Measurements from ENCODE around the gene PRKCZ.

The PRKCZ gene

GRCh38 chr1:2124446-2125198 lies 74.4 kb downstream of the PRKCZ start:
- no peak for DNase-seq

DNA sequence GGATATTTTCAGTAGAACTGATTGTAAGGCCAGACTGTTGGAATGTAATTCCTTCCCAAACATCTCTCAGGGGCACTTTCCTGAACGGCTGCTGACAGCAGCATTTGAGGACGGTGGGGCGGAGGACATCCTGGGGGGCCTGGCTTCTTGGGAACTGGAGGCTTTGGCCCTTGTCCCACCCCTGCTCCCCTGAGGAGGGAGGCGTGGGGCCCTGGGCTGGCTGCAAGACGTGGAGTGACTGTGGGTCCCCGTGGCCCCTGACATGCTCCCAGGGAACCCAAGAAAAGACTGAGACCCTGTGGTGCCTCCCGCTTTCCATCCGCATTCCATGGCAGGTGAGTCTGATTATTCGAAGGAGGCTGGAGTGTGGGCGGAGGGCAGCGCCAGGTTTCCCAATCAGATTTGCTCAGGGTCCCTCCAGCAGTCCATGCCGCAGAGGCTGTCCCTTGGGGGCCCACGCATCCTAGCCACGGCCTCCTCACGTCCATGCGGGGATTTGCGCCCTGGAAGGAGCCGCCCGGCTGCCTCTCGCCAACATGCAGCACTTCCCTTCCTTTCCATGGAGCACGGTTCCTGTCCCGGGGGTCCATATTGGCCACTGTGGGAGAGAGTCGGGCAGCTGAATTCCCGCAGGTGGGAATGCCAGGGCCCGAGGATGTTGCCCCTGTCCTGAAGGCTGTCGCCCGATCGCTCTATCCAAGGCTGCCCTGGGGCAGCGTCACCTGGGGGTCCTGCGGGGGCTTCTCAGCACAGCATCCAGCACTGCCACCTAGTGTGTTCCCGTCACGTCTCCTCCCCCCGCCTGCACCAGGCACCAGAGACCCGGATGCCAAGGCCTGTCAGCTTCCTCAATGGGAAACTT lies 75.4 kb downstream of the PRKCZ start:
- no peak for DNase-seq

DNA sequence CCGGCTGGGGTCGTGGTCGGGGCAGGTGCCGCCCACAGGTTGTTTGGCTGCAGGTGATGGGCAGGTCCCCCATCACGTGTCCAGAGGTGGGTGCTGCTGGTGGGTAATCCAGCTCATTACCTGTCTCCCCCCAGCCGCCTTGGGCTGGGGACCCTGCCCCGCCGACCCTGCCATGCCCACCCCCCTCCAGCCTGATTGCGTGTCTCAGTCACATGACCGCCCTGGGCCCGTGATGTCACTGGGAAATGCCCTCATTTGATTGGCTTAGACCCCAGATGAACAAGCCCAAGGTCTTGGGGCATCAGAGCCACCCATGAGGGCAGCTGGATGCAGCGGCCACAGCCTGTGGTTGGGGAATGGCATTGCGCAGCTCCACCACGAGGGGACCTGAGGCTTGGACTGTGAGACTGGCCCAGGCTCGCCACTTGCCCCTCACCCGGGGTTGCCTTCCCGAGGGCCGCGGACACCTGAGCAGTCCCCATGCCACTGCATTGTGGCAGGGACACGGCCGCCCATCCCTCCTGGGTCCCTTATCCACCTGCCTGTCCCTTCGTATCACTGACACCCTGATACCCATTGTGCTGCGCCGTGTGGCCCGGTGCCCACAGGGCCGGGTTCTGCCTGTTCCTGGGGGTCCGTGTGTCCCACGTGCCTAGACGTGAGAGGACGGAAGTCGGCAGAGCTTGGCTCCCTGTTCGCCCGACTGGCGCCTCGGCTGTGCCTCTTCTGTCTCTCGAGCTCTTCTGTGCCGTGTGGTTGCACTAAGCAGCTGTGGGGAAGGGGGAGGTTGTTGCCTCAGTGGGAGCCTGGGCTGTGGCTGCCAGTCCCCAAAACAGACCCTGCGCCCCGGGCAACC lies 76.3 kb downstream of the PRKCZ start:
- DNase-seq = no peak

DNA sequence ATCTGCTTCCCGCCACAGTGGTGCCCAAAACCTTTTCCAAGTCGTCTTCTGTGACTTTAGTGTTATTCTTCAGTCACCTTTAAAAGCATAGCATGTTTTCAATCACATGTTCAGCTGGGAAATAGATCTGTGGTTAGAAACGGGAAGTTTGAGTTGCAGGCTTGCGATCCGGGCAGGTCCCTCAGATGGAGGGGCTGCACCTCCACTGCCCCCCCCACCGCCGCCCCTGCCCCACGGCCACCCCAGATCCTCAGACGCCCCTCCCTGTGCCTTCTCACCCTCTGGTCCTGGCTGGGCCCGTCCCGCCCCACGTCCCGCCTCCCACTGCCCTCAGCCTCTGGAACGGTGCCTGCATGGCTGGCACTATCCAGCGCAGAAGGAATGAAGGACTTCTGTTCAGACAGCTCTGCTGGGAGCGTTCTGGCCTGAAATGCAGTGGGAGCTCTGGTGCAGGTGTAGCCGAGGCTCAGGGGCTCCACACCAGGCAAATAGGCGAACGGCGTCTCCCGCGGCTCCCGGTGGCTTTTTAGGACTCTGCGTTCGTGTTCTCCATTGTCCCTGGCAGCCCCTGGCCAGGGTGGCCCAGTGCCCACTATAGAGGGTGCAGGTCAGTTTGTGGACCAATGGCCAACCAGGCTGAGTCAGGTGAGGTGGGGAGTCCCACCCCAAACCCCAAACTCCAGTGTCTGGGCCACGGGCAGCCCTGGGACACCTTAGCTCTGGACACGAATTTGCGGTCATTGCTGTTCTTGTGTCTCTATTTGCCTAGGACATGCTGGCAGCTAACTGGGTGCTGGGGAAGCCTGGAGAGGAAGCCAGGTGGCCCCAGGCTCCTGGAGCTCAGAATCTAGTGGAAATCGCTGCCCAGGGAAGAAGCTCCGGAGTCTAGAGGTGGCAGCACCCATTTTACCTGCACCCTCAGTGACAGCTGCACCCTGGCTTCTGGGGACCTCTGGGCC lies 77.3 kb downstream of the PRKCZ start:
- no peak for DNase-seq

- no peak for DNase-seq
These were observed 78.1 kb downstream of the PRKCZ start for GRCh38 chr1:2128189-2128901.

DNA sequence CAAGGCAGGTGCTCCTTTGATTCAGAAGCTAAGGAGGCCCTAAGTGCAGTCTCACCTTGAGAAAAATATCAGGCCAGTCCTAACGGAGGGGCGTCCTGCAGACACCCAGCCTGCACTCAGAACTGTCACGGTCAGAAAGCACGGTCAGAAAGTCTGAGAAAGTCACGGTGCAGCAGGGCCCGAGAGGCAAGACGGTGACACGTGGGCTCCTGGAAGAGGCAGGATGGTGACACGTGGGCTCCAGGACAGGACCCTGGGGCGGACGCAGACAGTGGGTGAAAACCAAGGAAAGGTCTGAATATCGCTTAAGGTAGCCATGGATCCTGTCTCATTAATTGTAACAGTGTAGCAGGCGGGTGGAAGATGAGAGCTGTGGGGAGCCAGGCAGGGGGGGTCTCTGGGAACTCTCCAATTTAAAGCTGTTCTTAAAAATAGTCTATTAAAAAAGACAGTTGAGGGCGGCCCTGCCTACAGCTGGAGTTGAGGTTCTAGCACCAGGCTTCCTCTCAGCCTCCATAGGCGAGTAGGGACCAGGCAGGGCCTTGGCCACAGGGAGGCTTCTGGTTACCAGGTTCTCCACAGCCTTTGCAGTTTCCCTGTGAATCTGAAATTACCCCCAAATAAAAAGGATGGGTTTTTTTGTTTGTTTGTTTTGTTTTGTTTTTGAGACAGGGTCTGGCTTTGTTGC lies 79.2 kb downstream of the PRKCZ start:
- no peak for DNase-seq

DNA sequence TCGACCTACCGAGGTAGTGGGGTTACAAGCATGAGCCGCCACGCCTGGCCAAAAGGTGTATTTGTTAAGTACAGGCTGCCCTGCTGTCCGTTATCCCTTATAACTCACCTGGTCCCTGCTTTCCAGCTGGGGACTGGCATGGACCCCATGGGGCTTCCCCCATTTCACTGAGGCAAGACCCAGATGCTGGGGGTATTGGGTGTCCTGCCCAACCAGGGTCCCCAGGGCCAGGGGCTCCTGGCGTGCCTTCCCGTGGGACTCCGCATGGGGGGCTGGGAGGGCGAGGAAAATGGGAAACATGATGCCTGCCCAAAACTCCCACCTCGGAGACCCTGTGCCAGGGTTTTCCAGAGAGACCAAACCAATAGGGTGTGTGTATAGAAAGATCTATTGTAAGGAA lies 79.9 kb downstream of the PRKCZ start:
- no peak for DNase-seq

DNA sequence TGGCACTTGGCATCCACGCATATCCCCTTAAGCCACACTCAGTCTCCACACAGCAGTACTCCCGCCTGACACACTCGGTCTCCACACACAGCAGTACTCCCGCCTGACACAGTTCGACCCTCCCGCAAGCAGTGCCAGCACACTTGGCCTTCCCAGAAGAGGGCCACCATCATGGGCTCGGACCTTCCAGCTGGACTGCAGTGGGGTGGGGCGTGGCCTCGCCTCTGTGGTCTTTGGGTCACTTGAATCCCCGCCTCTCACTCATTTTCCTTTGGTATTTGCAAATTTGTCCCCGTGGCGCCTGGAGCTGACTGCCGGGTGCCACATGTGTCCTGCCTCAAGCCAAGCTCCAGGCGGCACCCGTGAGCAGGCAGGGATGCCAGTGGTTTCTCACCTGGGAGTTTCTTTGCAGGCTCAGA lies 80.7 kb downstream of the PRKCZ start:
- no peak for DNase-seq

DNA sequence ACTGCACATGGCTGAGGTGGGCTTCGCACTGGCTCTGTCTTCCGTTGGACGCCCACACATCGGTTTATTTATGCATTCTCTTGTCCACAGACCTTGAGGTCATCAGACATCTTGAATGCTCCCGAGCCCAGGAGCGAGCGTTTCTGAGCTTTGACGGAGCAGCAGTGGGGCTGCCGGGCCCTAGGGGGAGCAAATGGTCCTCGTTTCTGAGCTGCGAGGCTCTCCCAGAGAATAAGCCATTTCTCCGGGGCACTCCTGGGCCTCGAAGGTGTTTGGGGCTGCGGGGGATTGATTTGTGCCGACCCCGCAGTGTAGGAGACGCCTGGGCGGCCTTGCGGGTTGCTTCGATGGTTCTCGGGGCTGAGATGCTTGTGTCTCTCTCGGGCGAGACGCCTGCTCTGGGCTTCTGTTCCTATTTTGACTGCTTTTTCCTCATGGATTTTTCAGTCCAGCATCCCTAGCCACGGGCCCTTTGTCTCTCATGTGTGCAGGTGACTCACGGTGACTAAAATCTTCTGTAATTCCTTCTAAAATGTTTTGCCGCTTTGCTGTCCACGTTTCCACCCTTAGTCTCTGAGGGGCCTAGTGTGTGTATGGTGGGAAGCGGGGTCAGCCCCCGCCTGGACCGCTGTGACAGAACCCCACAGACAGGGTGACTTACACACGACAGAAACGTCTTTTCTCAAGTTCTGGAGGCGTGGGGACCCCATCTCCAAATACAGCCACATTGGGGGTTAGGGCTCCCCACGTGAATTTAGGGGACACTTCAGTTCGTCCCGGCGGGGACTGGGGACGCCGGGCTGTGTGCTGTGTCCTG lies 82.2 kb downstream of the PRKCZ start:
- DNase-seq = no peak

GRCh38 chr1:2133039-2133878 lies 83.0 kb downstream of the PRKCZ start:
- DNase-seq = no peak

DNA sequence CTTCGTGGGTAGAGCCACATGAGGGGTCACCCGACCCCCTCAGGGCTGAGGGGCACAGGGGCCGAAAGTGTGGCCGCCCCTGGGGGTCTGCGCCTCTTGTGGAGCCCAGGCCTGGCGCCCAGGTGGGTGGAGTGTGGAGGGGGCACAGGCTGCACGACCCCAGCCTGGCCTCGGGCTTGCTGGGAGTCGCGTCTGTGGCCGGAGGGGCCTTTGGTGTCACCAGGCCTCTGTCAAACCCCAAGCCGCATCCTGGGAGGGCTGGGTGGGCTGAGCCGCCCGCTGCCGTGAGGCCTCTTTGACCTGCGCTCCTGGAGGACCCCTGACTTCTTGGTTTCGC lies 83.6 kb downstream of the PRKCZ start:
- no peak for DNase-seq

- no peak for DNase-seq
These were observed 84.0 kb downstream of the PRKCZ start for GRCh38 chr1:2134266-2134620.

- no peak for DNase-seq
These were observed 84.6 kb downstream of the PRKCZ start for GRCh38 chr1:2134621-2135307.

- no peak for DNase-seq
These were observed 85.2 kb downstream of the PRKCZ start for GRCh38 chr1:2135441-2135841.

DNA sequence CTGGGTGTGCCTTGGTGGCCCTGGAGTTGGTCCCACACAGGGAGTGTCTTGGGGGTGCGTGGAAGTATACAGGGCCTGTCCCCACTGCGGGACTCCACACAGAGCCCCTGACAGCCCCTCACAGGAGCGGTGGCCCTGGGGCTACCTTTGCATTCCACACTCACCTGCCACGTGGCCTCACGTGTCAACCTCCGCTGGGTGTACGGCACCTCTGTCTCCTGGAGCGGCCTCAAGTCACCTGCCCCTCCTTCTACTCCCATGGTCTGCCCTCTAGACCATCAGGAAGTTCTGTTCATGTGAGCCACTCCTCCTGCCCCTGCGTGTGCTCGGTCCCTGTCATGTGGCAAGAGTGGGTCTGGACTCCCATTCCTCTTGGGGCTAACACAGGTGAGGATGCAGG lies 85.7 kb downstream of the PRKCZ start:
- no peak for DNase-seq

GRCh38 chr1:2136386-2137235 lies 86.4 kb downstream of the PRKCZ start:
- DNase-seq = no peak
